ENCODE results near the gene FRS2. TPM values are rescaled to one million over a fixed set of nuclear protein-coding genes. Genes with fewer than 3 reads are reported as not detected.

The FRS2 gene
- total and polyA plus RNA-seq, 9 of the 15 experiments (the other 6 are each of a cell fraction or from before 2014, with no cell fraction given), result 1.0 to 9.1 (median 6.0) TPM

DNA sequence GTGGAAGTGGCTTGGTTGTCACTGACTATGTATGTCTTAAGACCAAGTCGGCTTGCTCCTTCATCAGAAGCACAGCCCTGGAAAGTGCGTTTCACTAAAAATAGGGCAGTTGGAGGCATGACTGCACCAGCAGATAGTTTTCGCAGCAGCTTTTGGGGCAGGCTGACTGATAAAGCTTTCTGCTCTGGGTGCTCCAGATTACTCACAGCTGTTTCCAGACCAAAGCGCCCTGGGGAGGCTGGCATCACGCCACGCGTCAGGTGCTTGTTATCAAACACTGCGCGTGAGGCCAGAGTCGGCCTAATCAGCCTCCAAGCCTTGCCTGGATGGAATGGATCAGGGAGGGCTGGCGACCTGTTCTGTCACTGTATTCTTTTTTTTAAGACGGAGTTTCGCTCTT lies 153.8 kb downstream of the FRS2 start (continued):
- peak; percentile 97 for TF ChIP-seq HLTF (IDR thresholded peaks at IDR 0.05)
- TF ChIP-seq ASH1L (IDR thresholded peaks at IDR 0.05; ENCODE audit: borderline replicate concordance, low read depth, partially characterized antibody), result no peak
- TF ChIP-seq STAG1 (CRISPR knock-in tag; IDR thresholded peaks at IDR 0.05; ENCODE audit: borderline replicate concordance), result no peak
- TF ChIP-seq, protein P1, sequence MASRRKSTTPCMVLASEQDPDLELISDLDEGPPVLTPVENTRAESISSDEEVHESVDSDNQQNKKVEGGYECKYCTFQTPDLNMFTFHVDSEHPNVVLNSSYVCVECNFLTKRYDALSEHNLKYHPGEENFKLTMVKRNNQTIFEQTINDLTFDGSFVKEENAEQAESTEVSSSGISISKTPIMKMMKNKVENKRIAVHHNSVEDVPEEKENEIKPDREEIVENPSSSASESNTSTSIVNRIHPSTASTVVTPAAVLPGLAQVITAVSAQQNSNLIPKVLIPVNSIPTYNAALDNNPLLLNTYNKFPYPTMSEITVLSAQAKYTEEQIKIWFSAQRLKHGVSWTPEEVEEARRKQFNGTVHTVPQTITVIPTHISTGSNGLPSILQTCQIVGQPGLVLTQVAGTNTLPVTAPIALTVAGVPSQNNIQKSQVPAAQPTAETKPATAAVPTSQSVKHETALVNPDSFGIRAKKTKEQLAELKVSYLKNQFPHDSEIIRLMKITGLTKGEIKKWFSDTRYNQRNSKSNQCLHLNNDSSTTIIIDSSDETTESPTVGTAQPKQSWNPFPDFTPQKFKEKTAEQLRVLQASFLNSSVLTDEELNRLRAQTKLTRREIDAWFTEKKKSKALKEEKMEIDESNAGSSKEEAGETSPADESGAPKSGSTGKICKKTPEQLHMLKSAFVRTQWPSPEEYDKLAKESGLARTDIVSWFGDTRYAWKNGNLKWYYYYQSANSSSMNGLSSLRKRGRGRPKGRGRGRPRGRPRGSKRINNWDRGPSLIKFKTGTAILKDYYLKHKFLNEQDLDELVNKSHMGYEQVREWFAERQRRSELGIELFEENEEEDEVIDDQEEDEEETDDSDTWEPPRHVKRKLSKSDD (conservative IDR thresholded peaks at IDR 0.05; ENCODE audit: low read length), result no peak
- TF ChIP-seq MAFK (IDR thresholded peaks at IDR 0.05; ENCODE audit: low read length), result no peak
- TF ChIP-seq ZNF197 (CRISPR knock-in tag; IDR thresholded peaks at IDR 0.05; ENCODE audit: low read depth), result peak; percentile 90; the same call in 1 of the 2 replicates
- no peak for TF ChIP-seq JUNB (CRISPR knock-in tag; conservative IDR thresholded peaks at IDR 0.05)
- TF ChIP-seq, protein P2, sequence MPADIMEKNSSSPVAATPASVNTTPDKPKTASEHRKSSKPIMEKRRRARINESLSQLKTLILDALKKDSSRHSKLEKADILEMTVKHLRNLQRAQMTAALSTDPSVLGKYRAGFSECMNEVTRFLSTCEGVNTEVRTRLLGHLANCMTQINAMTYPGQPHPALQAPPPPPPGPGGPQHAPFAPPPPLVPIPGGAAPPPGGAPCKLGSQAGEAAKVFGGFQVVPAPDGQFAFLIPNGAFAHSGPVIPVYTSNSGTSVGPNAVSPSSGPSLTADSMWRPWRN (IDR thresholded peaks at IDR 0.05; ENCODE audit: low read depth), result peak; percentile 99
- TF ChIP-seq XRCC4 (IDR thresholded peaks at IDR 0.05; ENCODE audit: extremely low read depth, insufficient read depth, insufficient read length), result no peak
- TF ChIP-seq, protein P3, sequence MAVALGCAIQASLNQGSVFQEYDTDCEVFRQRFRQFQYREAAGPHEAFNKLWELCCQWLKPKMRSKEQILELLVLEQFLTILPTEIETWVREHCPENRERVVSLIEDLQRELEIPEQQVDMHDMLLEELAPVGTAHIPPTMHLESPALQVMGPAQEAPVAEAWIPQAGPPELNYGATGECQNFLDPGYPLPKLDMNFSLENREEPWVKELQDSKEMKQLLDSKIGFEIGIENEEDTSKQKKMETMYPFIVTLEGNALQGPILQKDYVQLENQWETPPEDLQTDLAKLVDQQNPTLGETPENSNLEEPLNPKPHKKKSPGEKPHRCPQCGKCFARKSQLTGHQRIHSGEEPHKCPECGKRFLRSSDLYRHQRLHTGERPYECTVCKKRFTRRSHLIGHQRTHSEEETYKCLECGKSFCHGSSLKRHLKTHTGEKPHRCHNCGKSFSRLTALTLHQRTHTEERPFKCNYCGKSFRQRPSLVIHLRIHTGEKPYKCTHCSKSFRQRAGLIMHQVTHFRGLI (CRISPR knock-in tag; IDR thresholded peaks at IDR 0.05), result peak; percentile 80; the same call in 1 of the 2 replicates
- no peak for TF ChIP-seq ZNF444 (CRISPR knock-in tag; IDR thresholded peaks at IDR 0.05)
- TF ChIP-seq, protein P4, sequence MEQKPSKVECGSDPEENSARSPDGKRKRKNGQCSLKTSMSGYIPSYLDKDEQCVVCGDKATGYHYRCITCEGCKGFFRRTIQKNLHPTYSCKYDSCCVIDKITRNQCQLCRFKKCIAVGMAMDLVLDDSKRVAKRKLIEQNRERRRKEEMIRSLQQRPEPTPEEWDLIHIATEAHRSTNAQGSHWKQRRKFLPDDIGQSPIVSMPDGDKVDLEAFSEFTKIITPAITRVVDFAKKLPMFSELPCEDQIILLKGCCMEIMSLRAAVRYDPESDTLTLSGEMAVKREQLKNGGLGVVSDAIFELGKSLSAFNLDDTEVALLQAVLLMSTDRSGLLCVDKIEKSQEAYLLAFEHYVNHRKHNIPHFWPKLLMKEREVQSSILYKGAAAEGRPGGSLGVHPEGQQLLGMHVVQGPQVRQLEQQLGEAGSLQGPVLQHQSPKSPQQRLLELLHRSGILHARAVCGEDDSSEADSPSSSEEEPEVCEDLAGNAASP (IDR thresholded peaks at IDR 0.05), result no peak
- TF ChIP-seq KDM5B (IDR thresholded peaks at IDR 0.05; ENCODE audit: insufficient replicate concordance, low read depth, low read length), result no peak
- TF ChIP-seq, protein P5, sequence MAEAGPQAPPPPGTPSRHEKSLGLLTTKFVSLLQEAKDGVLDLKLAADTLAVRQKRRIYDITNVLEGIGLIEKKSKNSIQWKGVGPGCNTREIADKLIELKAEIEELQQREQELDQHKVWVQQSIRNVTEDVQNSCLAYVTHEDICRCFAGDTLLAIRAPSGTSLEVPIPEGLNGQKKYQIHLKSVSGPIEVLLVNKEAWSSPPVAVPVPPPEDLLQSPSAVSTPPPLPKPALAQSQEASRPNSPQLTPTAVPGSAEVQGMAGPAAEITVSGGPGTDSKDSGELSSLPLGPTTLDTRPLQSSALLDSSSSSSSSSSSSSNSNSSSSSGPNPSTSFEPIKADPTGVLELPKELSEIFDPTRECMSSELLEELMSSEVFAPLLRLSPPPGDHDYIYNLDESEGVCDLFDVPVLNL (CRISPR knock-in tag; IDR thresholded peaks at IDR 0.05; ENCODE audit: low read depth), result no peak
- TF ChIP-seq ZNF263 (CRISPR knock-in tag; IDR thresholded peaks at IDR 0.05; ENCODE audit: borderline replicate concordance), result peak; percentile 39; the same call in 1 of the 2 replicates
- TF ChIP-seq SRSF7 (optimal IDR thresholded peaks at IDR 0.05; ENCODE audit: low read depth, low read length), result no peak
- TF ChIP-seq COPS2 (conservative IDR thresholded peaks at IDR 0.05), result no peak
- peak; percentile 82; the same call in 1 of the 2 replicates for TF ChIP-seq CBFB (CRISPR knock-in tag; IDR thresholded peaks at IDR 0.05)
- TF ChIP-seq, protein P6, sequence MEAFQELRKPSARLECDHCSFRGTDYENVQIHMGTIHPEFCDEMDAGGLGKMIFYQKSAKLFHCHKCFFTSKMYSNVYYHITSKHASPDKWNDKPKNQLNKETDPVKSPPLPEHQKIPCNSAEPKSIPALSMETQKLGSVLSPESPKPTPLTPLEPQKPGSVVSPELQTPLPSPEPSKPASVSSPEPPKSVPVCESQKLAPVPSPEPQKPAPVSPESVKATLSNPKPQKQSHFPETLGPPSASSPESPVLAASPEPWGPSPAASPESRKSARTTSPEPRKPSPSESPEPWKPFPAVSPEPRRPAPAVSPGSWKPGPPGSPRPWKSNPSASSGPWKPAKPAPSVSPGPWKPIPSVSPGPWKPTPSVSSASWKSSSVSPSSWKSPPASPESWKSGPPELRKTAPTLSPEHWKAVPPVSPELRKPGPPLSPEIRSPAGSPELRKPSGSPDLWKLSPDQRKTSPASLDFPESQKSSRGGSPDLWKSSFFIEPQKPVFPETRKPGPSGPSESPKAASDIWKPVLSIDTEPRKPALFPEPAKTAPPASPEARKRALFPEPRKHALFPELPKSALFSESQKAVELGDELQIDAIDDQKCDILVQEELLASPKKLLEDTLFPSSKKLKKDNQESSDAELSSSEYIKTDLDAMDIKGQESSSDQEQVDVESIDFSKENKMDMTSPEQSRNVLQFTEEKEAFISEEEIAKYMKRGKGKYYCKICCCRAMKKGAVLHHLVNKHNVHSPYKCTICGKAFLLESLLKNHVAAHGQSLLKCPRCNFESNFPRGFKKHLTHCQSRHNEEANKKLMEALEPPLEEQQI (IDR thresholded peaks at IDR 0.05), result peak; percentile 93

All from K562 (cell line).